Smooth muscle cell of the brain vasculature (primary cell): Measurements from ENCODE around the gene SLC39A1.

Experiments used
- DNase-seq: peaks from one replicate; pipeline ENCODE4 v3.0.0-alpha.2; 2012; ENCODE audit warnings: low read depth, low spot score

Gene SLC39A1

DNA sequence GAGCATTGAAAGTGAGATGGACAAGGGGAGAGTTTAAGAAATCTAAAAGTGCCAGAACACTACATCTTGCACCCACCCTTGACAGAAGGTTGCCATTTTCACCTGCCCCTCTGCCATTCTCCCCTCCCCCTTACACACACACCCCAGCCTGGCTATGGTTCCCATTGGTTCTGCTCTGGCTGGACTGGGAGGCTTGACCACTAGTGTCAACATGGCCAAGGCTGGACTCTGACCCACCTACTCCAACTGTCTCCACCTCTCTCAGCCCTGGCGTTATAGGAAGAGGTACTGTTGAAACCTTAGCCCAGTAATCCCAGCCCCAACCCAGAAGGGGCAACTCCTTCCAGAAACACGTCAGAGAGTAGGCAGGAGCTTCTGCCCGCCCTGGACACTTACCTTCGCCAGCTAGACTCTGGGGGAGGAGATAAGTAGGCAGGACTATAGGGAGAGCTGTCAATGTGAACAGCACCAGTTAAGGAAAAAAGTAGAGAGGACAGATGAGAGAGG is 9.4 kb downstream of the SLC39A1 start:
- DNase-seq: no peak

DNA sequence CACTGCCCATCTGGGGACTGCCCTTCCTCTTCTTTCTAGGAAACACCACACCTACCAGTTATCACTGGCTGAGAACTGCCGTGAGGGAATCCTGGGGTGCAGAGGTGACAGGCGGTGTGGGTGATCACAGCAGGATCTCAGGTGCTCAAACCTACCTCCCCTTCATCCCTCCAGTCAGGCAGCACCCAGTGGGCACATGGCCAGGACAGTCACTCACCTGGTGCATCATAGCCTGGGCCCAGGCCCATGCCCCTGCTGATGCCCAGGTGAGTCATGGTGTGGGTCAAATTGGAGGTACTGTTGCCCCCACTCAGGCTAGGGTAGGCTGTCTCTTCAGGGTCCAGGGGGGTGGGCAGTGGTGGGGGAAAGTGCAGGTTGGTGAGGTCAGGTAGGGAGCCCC is 11.5 kb downstream of the SLC39A1 start:
- no peak for DNase-seq

DNA sequence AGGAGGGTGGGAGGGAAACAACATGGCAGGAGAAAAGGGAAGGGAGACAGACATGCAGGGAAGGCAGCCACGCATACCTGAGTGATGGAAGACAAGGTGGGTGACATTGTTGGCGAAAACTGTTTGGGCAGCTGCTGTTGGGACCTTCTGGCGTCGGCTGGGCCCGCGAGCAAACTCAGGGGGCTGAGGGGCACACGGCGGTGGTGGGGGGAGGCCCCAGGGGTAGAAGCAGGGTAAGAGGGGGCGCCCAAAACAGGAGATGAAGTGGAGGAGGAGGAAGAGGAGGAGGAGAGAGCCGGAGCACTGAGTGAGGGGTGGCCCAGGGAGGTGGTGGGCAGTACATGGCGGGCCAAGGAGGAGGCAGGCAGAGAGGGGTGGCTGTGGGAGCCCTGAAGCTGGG is 12.2 kb downstream of the SLC39A1 start:
- DNase-seq: no peak

DNA sequence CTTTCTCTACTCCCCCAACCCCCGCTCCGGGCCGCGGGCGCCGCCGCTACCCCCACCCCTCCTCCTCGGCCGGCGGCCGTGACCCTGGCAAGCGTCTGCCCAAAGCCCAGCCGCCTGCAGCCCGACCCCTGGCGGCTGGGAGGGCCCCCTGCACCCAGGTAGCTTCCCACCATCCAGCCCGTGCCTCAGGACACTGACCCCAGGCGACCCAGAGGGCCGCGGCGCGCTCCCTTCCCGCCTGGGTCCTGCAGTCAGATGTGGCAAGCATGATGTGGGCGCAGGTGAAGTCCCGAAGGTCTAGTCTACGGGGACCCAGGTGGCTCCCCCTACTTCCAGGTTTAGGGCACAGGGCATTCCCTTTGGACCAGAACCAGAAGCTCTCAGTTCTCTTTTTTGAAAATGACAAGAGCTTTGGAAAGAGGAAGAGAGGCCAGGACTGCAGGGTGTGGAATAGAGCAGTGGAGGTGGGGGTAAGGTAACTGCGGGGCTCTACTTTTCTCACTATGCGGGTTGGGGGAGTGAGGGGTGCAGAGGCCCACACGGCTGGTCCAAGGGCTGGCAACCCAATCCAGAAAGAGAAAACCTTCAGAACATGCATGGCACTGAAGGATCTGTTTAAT is 16.6 kb downstream of the SLC39A1 start, which contains the start of gene DENND4B:
Gene DENND4B, minus strand, starts transcription at position 97 of the 620 bp plus-strand sequence. CDS start 2,344 bp downstream, outside the sequence.
- DNase-seq: no peak

DNA sequence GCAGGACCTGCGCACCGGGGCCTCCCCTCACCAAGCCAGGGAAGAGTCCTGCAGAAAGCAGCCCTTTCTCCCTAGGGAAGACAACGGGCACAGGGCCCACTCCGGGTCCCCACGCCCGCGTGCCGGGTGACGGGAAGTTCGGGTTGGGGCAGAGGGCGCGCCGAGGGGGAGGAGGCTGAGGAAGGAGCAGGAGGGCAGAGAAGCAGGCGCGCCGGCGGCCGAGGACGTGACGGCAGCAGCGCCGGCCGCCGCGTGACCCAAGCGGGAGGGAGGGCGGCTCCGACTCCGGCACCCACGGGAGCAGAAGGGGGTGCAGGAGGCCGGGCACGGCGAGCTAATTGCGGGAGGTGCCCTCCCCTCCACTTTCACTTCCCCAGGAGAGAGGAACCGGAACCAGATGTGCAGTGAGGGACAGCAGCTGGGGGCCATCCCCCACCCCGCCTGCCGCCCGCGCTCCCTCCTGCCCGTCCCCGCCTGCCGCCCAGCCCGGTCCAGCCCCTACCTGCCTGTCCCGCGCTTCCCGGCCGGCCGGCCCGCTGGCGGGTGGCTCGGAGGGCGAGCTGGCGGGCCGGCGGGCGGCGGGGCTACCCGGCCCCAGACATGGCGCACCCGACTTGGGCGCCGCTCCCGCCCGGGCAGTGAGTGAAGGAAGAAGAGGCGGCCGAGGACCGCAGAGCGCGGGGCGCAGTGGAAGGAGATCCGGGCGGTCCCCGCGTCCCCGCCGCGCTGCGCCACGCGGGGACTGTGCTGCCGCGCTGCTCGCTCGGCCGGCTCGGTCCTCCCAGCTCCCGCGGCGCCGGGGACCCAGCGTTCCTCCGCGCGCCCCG is 17.3 kb downstream of the SLC39A1 start:
- DNase-seq: no peak

DNA sequence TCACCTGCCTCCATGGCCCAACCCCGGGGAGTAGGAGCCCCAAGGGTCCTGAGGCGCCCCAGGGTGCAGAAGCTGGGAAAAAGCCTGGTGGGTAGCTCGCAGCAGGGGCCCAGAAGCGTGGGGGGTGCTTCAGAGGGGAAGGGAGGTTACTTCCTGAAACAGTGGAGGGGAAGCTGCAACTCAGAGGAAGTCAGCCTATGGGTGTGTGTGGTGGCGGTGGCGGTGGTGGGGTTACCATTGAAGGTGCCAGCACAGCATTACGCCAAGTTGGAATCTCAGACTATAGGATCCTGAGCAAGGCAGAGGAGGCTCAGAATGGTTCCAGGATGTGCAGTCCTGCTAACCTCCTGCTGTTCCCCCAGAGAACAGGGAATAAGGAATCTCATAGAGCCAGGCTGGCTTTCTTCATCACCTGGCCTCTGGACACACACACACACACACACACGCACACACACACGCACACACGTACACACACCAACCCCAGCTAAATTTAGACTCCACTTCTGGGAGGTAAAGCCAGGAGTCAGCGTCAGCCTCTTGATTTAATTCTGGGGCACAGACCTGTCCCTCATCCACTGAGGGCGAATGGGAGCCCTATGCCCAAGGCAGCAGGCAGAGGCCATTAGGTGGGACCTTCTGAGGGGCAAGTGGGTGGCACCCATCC is 18.1 kb downstream of the SLC39A1 start:
- DNase-seq: no peak

DNA sequence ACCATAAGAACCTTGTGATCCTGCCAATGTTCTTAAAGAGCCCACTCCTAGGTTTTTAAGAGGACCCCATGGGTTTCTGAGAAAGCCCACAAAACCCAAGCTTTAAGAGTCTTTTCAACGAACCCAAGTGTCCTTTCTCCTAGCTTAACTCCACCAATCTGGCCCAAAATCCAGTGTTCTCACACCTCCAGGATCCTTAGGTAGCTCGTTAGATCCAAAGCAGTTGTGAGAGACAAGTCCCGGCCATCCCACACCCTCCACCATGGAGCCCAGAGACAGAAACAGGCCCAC is 18.6 kb downstream of the SLC39A1 start:
- DNase-seq: no peak

DNA sequence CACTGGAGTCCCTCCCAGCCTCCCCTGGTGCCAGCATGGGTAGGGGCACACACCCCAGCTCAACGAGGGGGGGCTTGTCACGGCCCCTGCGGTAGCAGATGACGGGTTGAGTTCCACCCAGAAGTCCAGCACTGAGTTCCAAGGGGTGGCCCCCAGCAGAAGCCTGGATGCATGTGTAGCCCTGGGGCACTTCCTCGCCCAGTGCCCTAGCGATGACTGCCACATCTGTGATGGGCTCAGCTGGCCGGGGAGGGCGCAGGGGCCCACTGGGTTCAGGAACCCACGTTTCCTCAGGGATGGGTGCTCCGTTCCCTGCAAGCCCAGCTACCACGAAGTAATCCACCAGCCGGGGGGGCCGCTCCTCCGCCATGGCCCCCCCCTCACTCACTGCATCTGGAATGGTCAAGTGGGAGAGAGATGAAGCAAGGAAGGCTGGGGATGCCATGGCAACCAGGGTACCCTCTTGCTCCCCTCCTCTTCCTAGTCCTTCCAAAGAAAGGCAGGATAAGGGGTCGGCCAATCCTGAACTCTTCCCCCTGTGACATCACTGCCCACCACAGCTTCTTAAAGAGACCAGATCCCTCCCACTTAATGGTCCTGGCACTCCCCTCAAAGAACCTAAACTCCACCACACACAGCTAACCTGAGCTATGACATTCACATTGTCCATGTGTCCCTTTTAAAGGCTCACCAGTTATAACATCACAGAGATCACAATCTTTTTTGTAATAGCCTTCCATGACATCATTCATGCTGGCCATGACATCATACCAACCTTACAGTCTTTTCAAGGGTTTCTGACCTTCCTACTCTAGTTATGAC is 19.1 kb downstream of the SLC39A1 start:
- no peak for DNase-seq

DNA sequence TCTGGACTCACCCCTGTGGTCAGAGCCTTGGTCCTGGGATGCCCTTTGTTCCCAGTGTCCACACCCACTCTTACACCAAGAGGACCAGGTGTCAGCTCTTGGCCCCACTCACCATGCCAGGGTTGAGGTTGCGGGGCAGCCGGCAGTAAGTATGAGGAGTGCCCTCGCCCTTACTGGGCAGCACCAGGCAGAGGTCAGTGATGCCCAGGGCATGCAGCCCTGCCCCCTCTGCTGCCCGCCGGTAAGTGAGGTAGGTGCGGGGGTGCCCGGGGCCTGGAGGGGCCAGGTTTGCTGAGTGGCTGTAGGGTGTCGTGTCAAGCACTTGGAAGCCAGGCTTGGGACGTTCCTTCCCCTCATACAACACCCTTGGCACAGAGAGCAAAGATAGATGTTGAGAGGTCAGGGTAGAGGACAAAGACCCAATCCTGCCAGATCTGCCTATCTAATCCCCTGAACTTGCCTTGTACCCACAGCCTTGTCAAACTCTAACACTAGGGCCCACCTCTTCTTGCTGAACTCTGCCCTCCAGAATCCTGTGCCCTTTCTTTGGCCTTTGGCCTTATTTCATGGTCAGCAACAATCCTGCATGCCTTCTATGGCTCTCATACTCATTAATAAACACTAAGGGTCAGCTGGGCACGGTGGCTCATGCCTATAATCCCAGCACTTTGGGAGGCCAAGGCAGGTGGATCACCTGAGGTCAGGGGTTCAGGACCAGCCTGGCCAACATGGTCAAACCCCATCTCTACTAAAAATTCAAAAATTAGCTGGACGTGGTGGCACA is 20.4 kb downstream of the SLC39A1 start:
- no peak for DNase-seq

DNA sequence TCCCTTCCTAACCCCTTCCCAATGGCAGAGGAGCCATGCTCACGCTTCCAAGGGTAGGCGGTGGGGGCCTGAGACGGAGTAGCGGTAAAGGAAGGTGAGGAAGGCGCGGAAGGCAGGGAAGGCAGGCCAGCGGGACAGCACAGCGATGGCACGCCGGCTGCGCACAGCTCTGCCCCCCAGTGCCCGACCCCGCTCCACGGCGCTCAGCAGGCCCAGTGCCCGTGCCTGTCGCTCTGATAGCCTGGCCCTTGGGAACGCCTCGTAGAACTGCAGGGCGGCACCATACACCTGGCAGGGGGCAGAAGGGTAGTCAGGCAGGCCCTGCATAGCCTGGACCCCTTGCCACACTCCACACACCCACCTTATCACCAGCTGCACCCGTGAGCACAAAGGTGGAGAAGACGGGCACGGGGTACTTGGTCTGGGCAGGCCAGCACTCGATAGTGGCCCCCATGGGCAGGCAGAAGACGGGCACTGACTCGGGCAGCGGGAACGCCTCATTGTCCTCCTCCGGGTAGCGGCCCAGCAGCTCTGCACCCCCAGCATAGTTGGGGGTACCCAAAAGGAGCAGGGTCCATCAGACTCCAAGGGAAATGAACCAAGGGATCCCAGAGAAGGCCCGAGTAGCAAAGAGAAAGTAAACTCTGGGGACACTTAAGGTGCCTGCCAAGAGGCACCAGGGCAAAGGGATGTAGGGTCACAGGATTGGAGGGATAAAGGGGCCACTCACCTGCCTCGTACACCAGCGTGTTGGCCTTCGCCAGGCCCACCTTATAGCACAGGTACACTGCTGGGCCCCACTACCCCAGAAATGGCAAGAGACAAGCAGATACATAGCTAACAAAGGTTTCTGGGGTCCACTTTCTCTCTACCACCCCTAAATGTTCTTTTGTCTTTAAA is 21.3 kb downstream of the SLC39A1 start:
- no peak for DNase-seq

DNA sequence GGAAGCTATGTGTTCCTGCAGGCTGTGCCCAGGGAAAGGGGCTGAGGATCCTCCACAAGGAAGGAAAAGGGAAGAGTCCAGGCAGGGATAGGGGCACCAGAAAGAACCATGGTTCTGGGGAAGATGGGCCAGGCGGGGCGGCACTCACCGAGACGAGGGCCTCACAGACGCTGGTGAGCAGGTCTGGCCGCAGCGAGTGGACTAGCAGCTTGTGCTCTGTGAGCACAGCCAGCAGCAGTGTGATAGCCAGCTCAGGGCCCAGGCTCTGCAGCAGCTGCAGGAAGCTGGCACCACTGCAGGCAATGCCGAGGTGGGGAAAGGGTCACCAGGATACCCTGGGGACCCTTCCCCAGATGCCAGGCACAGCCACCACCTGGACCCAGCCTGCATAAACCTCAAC is 22.6 kb downstream of the SLC39A1 start:
- DNase-seq: no peak

DNA sequence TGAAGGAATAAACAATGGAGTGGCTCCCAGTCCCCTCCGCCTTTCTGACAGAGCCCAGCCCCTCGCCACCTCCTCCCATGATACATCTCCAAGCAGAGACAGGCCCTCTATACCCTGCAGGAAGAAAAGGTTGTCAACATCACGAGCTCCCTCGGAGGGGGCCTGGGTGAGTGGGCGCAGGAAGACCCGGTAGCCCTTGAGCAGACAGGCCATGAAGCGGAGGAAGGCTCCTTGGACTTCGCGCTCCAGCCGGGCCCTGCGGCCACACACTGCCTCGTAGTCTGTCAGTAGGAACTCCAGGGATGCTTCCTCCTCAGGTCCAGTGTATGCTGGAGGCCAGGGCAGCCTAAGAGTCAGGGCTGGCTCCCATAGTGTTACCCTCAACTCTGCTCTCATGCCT is 23.9 kb downstream of the SLC39A1 start:
- no peak for DNase-seq

DNA sequence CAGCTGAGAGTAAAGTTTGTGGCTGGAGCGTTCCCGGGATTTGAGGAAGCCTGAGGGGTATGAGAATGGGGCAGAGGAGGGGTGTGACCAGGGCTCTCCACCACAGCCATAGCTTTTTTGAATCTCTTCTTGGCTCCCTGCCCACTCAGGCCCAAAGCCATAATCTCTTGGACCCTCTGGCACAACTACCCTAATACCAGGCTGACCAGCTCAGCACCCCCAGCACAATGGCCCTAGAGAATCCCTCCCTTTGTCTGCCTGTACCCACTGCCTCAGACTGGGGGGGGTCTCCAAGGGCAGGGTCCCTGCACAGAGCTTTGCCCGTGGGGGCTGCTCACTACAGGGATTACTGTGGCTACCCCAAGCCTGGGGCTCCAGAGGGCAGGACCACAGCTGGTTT is 24.3 kb downstream of the SLC39A1 start:
- DNase-seq: no peak

DNA sequence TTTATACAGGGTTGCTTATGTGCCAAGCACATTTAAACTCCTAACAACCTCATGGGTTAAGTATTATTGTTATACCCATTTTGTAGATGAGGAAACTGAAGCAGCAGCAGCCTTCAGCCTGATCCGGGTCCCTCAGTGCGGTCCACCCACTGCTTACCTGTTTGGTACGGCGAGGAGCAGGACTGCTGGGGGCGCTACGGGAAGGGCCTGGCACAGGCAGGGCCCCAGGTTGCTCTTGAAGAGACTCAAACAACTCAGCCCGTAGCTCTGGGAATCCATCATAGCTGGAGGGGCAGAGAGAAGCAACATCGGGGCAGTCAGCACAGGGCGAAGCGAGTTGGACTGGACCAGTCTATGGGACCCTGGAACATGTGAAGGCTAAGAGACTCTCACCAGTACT is 26.0 kb downstream of the SLC39A1 start:
- DNase-seq: no peak

DNA sequence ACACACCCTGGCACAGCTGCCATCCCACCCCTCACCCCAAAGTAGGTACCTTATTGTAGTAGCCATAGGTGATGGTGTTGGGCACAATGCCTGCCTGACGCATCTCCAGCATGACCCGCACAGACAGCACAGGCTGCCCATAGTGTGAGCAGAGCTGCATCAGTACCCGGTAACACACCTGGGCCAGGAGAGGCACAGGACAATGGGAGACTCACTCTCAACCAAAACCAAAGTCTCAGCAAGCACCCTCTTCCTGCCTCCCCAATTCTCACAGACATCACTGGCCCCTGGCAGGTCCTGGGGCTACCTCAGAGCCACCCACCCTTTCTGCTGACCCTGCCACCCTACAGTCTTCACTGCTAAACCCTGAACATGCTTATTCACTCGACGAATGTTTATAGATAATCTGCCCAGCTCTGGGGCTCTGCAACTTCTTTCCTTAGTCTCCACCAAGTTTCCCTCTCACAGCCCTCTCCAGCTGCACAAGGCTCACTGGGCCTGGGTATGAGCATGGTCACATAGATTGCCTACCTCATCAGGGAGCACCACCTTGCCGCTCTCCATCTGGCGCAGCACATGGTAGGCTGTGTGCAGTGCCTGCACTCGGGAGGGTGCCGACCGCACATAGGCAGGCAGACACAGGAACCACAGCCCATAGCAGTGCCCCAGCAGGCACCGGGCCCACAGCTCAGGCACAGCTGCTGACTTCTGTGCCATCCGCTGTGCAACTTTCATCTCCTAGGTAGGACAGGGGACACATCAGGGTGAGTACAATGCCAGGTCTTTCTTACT is 27.1 kb downstream of the SLC39A1 start:
- DNase-seq: no peak

DNA sequence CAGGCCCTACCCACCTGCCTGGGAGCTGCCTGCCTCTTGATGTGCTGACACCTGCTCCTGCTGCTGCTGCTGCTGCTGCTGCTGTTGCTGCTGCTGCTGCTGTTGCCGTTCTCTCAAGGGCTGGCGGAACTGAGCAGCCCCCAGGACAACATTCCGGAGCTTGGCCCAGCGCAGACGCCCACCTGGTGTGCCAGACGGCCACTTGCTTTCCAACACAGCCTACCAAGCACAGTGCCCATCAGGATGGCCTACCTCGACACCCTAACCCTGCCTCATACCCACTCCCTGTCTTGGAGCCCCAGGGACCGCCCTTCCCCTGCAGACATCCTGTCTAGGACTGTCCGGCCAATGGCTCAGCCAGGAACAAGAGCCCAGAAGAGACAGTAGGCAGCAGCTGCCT is 28.6 kb downstream of the SLC39A1 start:
- no peak for DNase-seq

DNA sequence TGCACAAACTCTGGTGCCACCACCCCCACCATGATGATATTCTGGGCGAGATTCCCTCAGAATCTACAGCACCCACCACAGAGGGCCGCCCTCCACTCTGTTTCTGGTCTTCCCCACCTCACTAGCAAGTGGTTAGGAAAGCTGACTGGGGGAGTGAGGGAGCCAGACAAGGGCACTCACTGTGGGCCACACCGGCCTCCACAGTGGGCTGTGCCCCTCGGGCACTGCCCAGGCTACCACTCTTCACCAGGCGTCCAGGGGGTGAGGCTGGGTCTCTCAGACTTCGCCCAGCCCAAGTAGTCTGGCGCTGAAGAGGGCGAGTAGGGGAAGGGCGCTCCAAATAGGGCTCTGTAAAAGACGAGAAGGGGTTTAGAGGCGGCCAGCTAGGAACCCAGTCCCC is 29.4 kb downstream of the SLC39A1 start:
- no peak for DNase-seq

DNA sequence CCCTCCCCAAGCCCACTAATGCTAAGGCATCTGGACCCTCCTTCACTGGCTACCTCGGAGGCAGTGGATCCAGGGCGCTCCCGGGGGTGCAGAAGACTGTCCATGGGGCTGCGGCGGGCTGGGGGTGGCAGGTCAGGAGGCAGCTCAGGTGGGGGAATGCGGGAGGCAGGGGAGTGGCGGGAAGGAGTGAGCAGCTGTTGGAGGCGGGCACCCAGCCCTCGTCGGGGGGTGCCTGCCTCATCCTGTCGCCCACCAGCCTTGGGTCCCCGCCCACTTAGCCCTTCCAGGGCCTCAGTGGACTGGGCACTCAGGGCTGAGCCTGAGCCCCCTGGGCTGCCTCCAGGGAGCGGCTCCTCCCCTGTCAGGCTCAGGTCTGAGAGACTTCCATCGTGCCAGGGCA is 29.9 kb downstream of the SLC39A1 start:
- no peak for DNase-seq
